Smooth muscle cell (in vitro differentiated cells): Measurements from ENCODE around the gene PID1. TPM values are rescaled to one million over a fixed set of nuclear protein-coding genes. Genes with fewer than 3 reads are reported as not detected.

Source experiments
- DNase-seq: peaks from one replicate; lab custom pipeline; 2025; ENCODE audit not compliant: unreplicated experiment; lab: John Stamatoyannopoulos, UW
- H2AFZ ChIP-seq: fragments of 200-600 bp; sonication (generic); 2 replicates; pipeline ENCODE4 v1.6.0; 2016; ENCODE audit warnings: antibody characterized with exemption, low read depth, mild to moderate bottlenecking
- H3F3A ChIP-seq: fragments of 200-600 bp; sonication (generic); 2 replicates; pipeline ENCODE4 v1.6.0; 2017; ENCODE audit warnings: antibody characterized with exemption, low read depth
- H3K27ac ChIP-seq: fragments of 200-600 bp; sonication (generic); 2 replicates; pipeline ENCODE4 v1.5.1; 2016; ENCODE audit warnings: low read depth, mild to moderate bottlenecking
- H3K27me3 ChIP-seq: fragments of 200-600 bp; sonication (generic); 2 replicates; pipeline ENCODE4 v1.6.1; 2016; ENCODE audit warnings: low read depth, mild to moderate bottlenecking
- H3K36me3 ChIP-seq: fragments of 200-600 bp; sonication (generic); 2 replicates; pipeline ENCODE4 v1.5.1; 2016; ENCODE audit warnings: low read depth
- H3K4me1 ChIP-seq: fragments of 200-600 bp; sonication (generic); 2 replicates; pipeline ENCODE4 v1.5.1; 2016; ENCODE audit warnings: low read depth
- H3K4me2 ChIP-seq: fragments of 200-600 bp; sonication (generic); 2 replicates; pipeline ENCODE4 v1.6.0; 2016; ENCODE audit warnings: mild to moderate bottlenecking
- H3K4me3 ChIP-seq: fragments of 200-600 bp; sonication (generic); 2 replicates; pipeline ENCODE4 v1.5.1; 2016; ENCODE audit warnings: mild to moderate bottlenecking
- H3K79me2 ChIP-seq: fragments of 200-600 bp; sonication (generic); 2 replicates; pipeline ENCODE4 v1.6.0; 2016; ENCODE audit warnings: low read depth, mild to moderate bottlenecking
- H3K9ac ChIP-seq: fragments of 200-600 bp; sonication (generic); 2 replicates; pipeline ENCODE4 v1.6.0; 2016; ENCODE audit warnings: low read depth
- H3K9me3 ChIP-seq: fragments of 200-600 bp; sonication (generic); replicated peaks from 2 replicates; pipeline ENCODE4 v1.5.1; 2016; ENCODE audit warnings: low read depth
- H4K20me1 ChIP-seq: fragments of 200-600 bp; sonication (generic); 2 replicates; pipeline ENCODE4 v1.6.0; 2016; ENCODE audit warnings: low read depth
- WGBS: methylation state at CpG from one replicate; pipeline ENCODE4 v1.1.7; 2016; ENCODE audit warnings: low lambda C conversion rate; 5-methylcytosine and 5-hydroxymethylcytosine counted together
- polyA plus RNA-seq: library from polyadenylated mRNA; unstranded; fragments of >200 nt; fragmentation: Nextera tagmentation; extraction: Ambion mirVana; gene quantifications from 2 replicates; pipeline ENCODE4 v1.2.1, GENCODE V29; 2016
- total RNA-seq: library from RNA; depleted of rRNA; stranded (reverse); fragments of >200 nt; gene quantifications from 2 replicates; pipeline ENCODE4 v1.2.3, GENCODE V29; 2014
- TF ChIP-seq, protein P1 (sequence below): fragments of 200-600 bp; sonication (generic); IDR thresholded peaks from 2 replicates; pipeline ENCODE4 v1.5.1; 2017; ENCODE audit warnings: borderline replicate concordance, mild to moderate bottlenecking, antibody characterized with exemption; ENCODE audit not compliant: insufficient read depth, poor library complexity, severe bottlenecking

PID1 gene
- total and polyA plus RNA-seq, 2 experiments from 2014 or later = 18.1 to 45.3 TPM

DNA sequence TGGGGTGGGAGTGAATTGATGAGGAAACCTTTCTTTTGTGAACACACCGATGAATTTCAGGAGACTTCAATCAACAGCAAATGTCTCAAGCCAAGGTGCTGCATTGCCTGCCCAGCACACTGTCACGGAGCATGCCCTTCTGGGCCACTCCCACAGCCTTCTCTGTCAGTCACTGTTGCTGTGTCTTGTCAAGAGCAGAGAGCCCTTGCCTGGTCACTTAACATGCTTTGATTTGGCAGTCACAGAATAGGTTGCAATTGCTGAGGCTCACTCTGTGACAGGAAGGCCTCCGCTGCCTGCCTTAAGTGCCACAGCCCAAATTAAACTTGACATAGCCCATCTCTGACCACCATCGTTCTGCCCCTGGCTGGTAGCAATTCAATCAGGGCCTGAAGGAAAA is 225.4 kb downstream of the PID1 start:
- no peak overlapping the region for H2AFZ ChIP-seq
- no peaks in the 10 kb centered on the region for H3K9me3 ChIP-seq
- H3K36me3 ChIP-seq = no peaks in the 10 kb centered on the region
- H3K4me3 ChIP-seq = no peak overlapping the region
- H3K27me3 ChIP-seq = no peaks in the 10 kb centered on the region
- H3K9ac ChIP-seq = no peak overlapping the region
- no peak for DNase-seq
- TF ChIP-seq, protein P1, sequence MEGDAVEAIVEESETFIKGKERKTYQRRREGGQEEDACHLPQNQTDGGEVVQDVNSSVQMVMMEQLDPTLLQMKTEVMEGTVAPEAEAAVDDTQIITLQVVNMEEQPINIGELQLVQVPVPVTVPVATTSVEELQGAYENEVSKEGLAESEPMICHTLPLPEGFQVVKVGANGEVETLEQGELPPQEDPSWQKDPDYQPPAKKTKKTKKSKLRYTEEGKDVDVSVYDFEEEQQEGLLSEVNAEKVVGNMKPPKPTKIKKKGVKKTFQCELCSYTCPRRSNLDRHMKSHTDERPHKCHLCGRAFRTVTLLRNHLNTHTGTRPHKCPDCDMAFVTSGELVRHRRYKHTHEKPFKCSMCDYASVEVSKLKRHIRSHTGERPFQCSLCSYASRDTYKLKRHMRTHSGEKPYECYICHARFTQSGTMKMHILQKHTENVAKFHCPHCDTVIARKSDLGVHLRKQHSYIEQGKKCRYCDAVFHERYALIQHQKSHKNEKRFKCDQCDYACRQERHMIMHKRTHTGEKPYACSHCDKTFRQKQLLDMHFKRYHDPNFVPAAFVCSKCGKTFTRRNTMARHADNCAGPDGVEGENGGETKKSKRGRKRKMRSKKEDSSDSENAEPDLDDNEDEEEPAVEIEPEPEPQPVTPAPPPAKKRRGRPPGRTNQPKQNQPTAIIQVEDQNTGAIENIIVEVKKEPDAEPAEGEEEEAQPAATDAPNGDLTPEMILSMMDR = no peak
- H3K27ac ChIP-seq = no peak overlapping the region
- H3F3A ChIP-seq = peaks cover 18% of the 10 kb centered on the region
- H3K4me2 ChIP-seq = no peak overlapping the region
- H3K79me2 ChIP-seq = peaks cover 18% of the 10 kb centered on the region
- H3K4me1 ChIP-seq = no peaks in the 10 kb centered on the region
- 82% methylated on average over 4 of the region's 4 CpGs for WGBS
- peaks cover 13% of the 10 kb centered on the region for H4K20me1 ChIP-seq

DNA sequence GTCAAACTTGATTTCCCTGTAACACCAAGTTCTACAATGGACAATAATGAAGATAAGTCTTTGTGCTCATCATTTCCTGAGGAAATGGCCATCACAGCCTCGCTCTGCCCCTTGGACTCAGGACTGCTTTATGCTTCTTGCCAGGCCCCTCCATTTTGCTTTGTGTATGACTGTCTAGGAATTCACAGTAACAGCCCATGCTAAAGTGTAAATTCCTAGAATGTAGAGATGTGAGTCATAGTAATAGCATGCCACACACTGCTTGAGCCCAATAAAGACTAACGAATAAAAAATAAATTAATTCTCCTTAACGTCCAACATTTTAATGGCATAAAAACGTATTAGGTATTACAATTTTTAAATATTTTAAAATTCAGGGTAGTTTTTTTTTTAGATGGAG is 226.5 kb downstream of the PID1 start:
- Histone ChIP-seq H3K9ac (no peak overlapping the region), H3K4me3 (no peak overlapping the region), H3K27me3 (no peaks in the 10 kb centered on the region), H3K9me3 (no peaks in the 10 kb centered on the region), H4K20me1 (peaks cover 13% of the 10 kb centered on the region), H3K27ac (peak overlapping the region; percentile 58), H3F3A (peaks cover 18% of the 10 kb centered on the region), H3K36me3 (no peaks in the 10 kb centered on the region), H3K79me2 (peaks cover 14% of the 10 kb centered on the region), H3K4me1 (no peaks in the 10 kb centered on the region), H2AFZ (no peak overlapping the region), H3K4me2 (peak overlapping the region; percentile 62)
- WGBS = 42% methylated on average over 4 of the region's 4 CpGs
- DNase-seq = no peak
- TF ChIP-seq, protein P1 = no peak

DNA sequence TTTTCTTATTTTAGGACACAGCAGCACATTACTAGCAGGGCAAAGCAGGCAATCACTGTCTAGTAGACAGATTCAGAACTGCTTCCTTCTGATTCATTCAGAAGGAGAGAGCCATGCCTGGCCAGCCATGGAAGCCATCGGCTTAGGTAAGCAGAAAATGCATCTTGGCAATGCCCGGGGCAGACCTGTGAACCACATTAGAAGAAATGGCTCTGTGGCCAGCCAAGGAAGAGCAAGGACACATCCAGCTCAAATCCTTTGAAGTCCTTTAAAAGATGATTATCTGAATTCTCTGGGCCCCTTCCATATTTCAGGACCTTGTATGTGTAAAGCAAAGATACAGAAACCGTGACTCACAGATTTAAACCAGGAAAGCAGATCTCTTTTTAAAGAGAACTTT is 227.4 kb downstream of the PID1 start:
- no peaks in the 10 kb centered on the region for H3K4me1 ChIP-seq
- 37% methylated on average over 3 of the region's 3 CpGs for WGBS
- H3F3A ChIP-seq = peaks cover 18% of the 10 kb centered on the region
- H3K4me3 ChIP-seq = no peak overlapping the region
- no peak overlapping the region for H2AFZ ChIP-seq
- DNase-seq = no peak
- H3K9me3 ChIP-seq = no peaks in the 10 kb centered on the region
- peaks cover 13% of the 10 kb centered on the region for H4K20me1 ChIP-seq
- peak overlapping the region; percentile 58 for H3K27ac ChIP-seq
- no peak overlapping the region for H3K9ac ChIP-seq
- H3K36me3 ChIP-seq = no peaks in the 10 kb centered on the region
- no peaks in the 10 kb centered on the region for H3K27me3 ChIP-seq
- H3K79me2 ChIP-seq = peaks cover 9% of the 10 kb centered on the region
- TF ChIP-seq, protein P1 = no peak
- H3K4me2 ChIP-seq = peak overlapping the region; percentile 62

DNA sequence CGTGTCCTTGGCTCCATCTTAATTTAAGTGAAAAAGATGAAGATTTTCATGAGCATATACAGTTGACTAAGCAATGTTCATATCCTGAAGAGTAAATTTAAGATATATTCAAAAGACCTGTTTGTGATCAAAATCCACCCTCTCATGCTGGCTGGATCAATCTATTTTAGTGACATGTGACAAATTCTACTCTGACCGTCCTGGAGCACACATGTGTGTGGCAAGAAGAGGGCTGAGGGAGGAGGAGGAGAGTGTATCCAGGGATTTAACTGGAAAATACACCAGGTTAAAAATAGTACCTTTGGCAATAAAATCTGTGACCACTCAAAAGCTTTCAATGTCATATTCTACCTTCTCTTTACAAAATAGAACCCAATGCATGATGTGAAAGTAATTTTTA is 228.7 kb downstream of the PID1 start:
- Histone ChIP-seq H3K27me3 (no peaks in the 10 kb centered on the region), H3K4me3 (no peak overlapping the region), H3K9me3 (no peaks in the 10 kb centered on the region), H3K9ac (no peak overlapping the region), H3F3A (peaks cover 18% of the 10 kb centered on the region), H4K20me1 (peaks cover 16% of the 10 kb centered on the region), H3K4me1 (no peaks in the 10 kb centered on the region), H2AFZ (no peak overlapping the region), H3K4me2 (no peak overlapping the region), H3K36me3 (no peaks in the 10 kb centered on the region), H3K79me2 (peaks cover 8% of the 10 kb centered on the region), H3K27ac (no peak overlapping the region)
- TF ChIP-seq, protein P1 = no peak
- WGBS = 96% methylated on average over 2 of the region's 2 CpGs
- DNase-seq = no peak
